HepG2 (cell line): ENCODE results near the gene TMEM129. TPM values are rescaled to one million over a fixed set of nuclear protein-coding genes. Genes with fewer than 3 reads are reported as not detected.

Experiments
- ATAC-seq: fragments of 200-7000 bp; cut with Tn5 transposase; 3 replicates; pipeline ENCODE4 v1.9.1; 2020; ENCODE audit warnings: mild to moderate bottlenecking, moderate library complexity
- BruUV-seq: library from RNA; stranded (reverse); fragments of 400-500 nt; replicated peaks from 2 replicates; lab custom pipeline; 2021; lab: Mats Ljungman, UMichigan
- CTCF ChIA-PET: fragments of 300-600 bp; formaldehyde crosslinking; extraction: SDS; loops from one replicate; lab custom pipeline; 2021; ENCODE audit warnings: low total read pairs, inconsistent platforms, low intra/inter-chr PET ratio; lab: Yijun Ruan, JAX
- POLR2A ChIA-PET: fragments of 350-600 bp; sonication (Branson Sonifier 250); formaldehyde crosslinking; loops from one replicate; lab custom pipeline; 2020; ENCODE audit warnings: antibody characterized with exemption, inconsistent platforms; lab: Yijun Ruan, JAX
- DNase-seq: peaks from one replicate; pipeline ENCODE4 v3.0.0-alpha.2; 2015; ENCODE audit warnings: low spot score
- FAIRE-seq: peaks from 3 replicates; lab custom pipeline; 2011; peaks lifted over from hg19 to GRCh38; lab: Jason Lieb, UNC
- H2AFZ ChIP-seq: one replicate; pipeline ENCODE4 v1.6.1; 2011; ENCODE audit warnings: low read length, inconsistent platforms
- H3K27ac ChIP-seq: fragments of 300-600 bp; 3 replicates; pipeline ENCODE4 v1.8.0; 2011; ENCODE audit warnings: mixed run types, mild to moderate bottlenecking, mixed read lengths, low read length, inconsistent platforms; ENCODE audit not compliant: insufficient read depth; ENCODE audit errors: extremely low read length
- H3K27me3 ChIP-seq, 2 experiments: fragments of 200-600 bp in 1 of 2; 2 replicates in 1 of 2; 3 replicates in 1 of 2; pipeline versions ENCODE4 v1.6.0 to v1.8.0; 2011; ENCODE audit warnings: low read length in 2 of 2, mild to moderate bottlenecking in 2 of 2, moderate library complexity in 2 of 2, inconsistent platforms in 1 of 2; ENCODE audit not compliant: insufficient read depth in 2 of 2, control insufficient read depth in 1 of 2
- H3K36me3 ChIP-seq, 2 experiments: fragments of 200-600 bp in 1 of 2; replicated peaks in 1 of 2; 2 replicates in 1 of 2; 3 replicates in 1 of 2; pipeline versions ENCODE4 v1.5.1 to v1.8.0; 2011; ENCODE audit warnings: low read length in 2 of 2, inconsistent platforms in 1 of 2; ENCODE audit not compliant: insufficient read depth in 2 of 2, control insufficient read depth in 1 of 2
- H3K4me1 ChIP-seq: 2 replicates; pipeline ENCODE4 v1.5.1; 2012; ENCODE audit warnings: low read length, inconsistent platforms; ENCODE audit not compliant: insufficient read depth
- H3K4me2 ChIP-seq: 2 replicates; pipeline ENCODE4 v1.6.0; 2011; ENCODE audit warnings: low read depth, low read length, inconsistent platforms
- H3K4me3 ChIP-seq, 3 experiments: fragments of 200-600 bp in 1 of 3; sonication (generic), shearing (Covaris generic) in 1 of 3; replicated peaks in 1 of 3; 2 replicates each; pipeline ENCODE4 v1.5.1; 2011 to 2016; ENCODE audit warnings: low read length in 3 of 3, inconsistent platforms in 2 of 3, low read depth in 2 of 3, mild to moderate bottlenecking in 2 of 3, control low read depth in 1 of 3, mixed read lengths in 1 of 3; ENCODE audit not compliant: insufficient read depth in 1 of 3
- H3K79me2 ChIP-seq: one replicate; pipeline ENCODE4 v1.6.1; 2011; ENCODE audit warnings: low read length, inconsistent platforms; ENCODE audit not compliant: insufficient read depth
- H3K9ac ChIP-seq: 2 replicates; pipeline ENCODE4 v1.6.0; 2011; ENCODE audit warnings: mild to moderate bottlenecking, low read depth, low read length, inconsistent platforms; ENCODE audit not compliant: insufficient read depth
- H3K9me3 ChIP-seq: 2 replicates; pipeline ENCODE4 v1.5.1; 2012; ENCODE audit warnings: mild to moderate bottlenecking, low read length
- H4K20me1 ChIP-seq: 2 replicates; pipeline ENCODE4 v1.6.0; 2011; ENCODE audit warnings: inconsistent platforms, mild to moderate bottlenecking, low read length, moderate library complexity; ENCODE audit not compliant: insufficient read depth
- AGO1 ChIP-seq: fragments of 200-400 bp; formaldehyde crosslinking; IDR thresholded peaks from 2 replicates; pipeline ENCODE4 v1.6.1; 2017; ENCODE audit warnings: mild to moderate bottlenecking, low read depth, low read length, moderate library complexity; ENCODE audit not compliant: poor library complexity, severe bottlenecking
- AGO2 ChIP-seq: fragments of 200-400 bp; formaldehyde crosslinking; optimal IDR thresholded peaks from 2 replicates; pipeline ENCODE3; 2017; ENCODE audit warnings: mild to moderate bottlenecking, low read depth, low read length, moderate library complexity
- MAFF ChIP-seq: IDR thresholded peaks from 2 replicates; pipeline ENCODE4 v1.6.1; 2011; ENCODE audit warnings: low read depth, low read length, improper control_type of control experiment
- MTA1 ChIP-seq: sonication (generic); formaldehyde crosslinking; IDR thresholded peaks from 2 replicates; pipeline ENCODE4 v1.4.0; 2020; ENCODE audit warnings: missing genetic modification reagents, mild to moderate bottlenecking, borderline replicate concordance
- MYC ChIP-seq: sonication (generic); formaldehyde crosslinking; IDR thresholded peaks from 2 replicates; pipeline ENCODE4 v1.9.0; 2021; ENCODE audit warnings: missing genetic modification reagents, borderline replicate concordance
- ZNF17 ChIP-seq: sonication (generic); formaldehyde crosslinking; IDR thresholded peaks from 2 replicates; pipeline ENCODE4 v1.5.0; 2020; ENCODE audit warnings: mild to moderate bottlenecking, missing genetic modification reagents
- ZNF24 ChIP-seq: fragments of 450-650 bp; IDR thresholded peaks from 2 replicates; pipeline ENCODE4 v1.6.1; 2017; ENCODE audit warnings: antibody characterized with exemption, mild to moderate bottlenecking
- ZNF570 ChIP-seq: sonication (generic); formaldehyde crosslinking; IDR thresholded peaks from 2 replicates; pipeline ENCODE4 v1.4.0; 2020; ENCODE audit warnings: mild to moderate bottlenecking, missing genetic modification reagents, borderline replicate concordance
- ZNF83 ChIP-seq: sonication (generic); formaldehyde crosslinking; IDR thresholded peaks from 2 replicates; pipeline ENCODE4 v1.4.0; 2020; ENCODE audit warnings: missing genetic modification reagents, mild to moderate bottlenecking, borderline replicate concordance
- WGBS: methylation state at CpG from one replicate; pipeline ENCODE4 v1.1.6; 2017; ENCODE audit warnings: low lambda C conversion rate; 5-methylcytosine and 5-hydroxymethylcytosine counted together
- in situ Hi-C: cut with HindIII; loops from 2 replicates; pipeline ENCODE4 v1.10.0; 2017; ENCODE audit warnings: low pct_unique_long_range_greater_than_20kb; ENCODE audit not compliant: extremely low pct_ligation_motif_present
- intact Hi-C: fragments of 100-400 bp; cut with micrococcal nuclease; formaldehyde crosslinking; loops from one replicate; pipeline ENCODE4 v1.10.0; 2022; ENCODE audit not compliant: unreplicated experiment
- polyA plus RNA-seq, 8 experiments: library from polyadenylated mRNA; depleted of rRNA in 3 of 8; stranded (reverse) in 7 of 8; unstranded in 1 of 8; fragments of >200 nt; fragmentation: Illumina TruSeq in 4 of 8; extraction: Trizol in 4 of 8; gene quantifications; 2 replicates each; pipeline versions ENCODE4 v1.2.1 to v1.2.3, GENCODE V29; 2011 to 2016; ENCODE audit warnings: low read depth in 4 of 8, missing spikeins in 1 of 8, mixed read lengths in 1 of 8; ENCODE audit not compliant: insufficient read depth in 1 of 8
- total RNA-seq, 5 experiments: library from RNA; depleted of rRNA; stranded (reverse); fragments of >200 nt; fragmentation: Illumina TruSeq; extraction: Trizol; gene quantifications; 2 replicates each; pipeline ENCODE4 v1.2.3, GENCODE V29; 2016; ENCODE audit warnings: low read depth in 1 of 5
- TF ChIP-seq, protein P1 (sequence below): IDR thresholded peaks from 2 replicates; pipeline ENCODE4 v1.6.1; 2016; ENCODE audit warnings: mild to moderate bottlenecking, missing biosample characterization, missing genetic modification reagents
- TF ChIP-seq, protein P2 (sequence below): sonication (generic); formaldehyde crosslinking; IDR thresholded peaks from 2 replicates; pipeline ENCODE4 v1.4.0; 2020; ENCODE audit warnings: missing genetic modification reagents
- TF ChIP-seq, protein P3 (sequence below): sonication (generic); formaldehyde crosslinking; IDR thresholded peaks from 2 replicates; pipeline ENCODE4 v1.4.0; 2020; ENCODE audit warnings: mild to moderate bottlenecking, missing genetic modification reagents
- TF ChIP-seq, protein P4 (sequence below): sonication (generic); formaldehyde crosslinking; IDR thresholded peaks from 2 replicates; pipeline ENCODE4 v1.9.0; 2021; ENCODE audit warnings: missing genetic modification reagents, mild to moderate bottlenecking, borderline replicate concordance

The TMEM129 gene
- total and polyA plus RNA-seq, 2 of the 13 experiments (the other 11 are each of a cell fraction or from before 2014, with no cell fraction given): 19.0 to 25.8 TPM

- peaks cover 87% of the 10 kb centered on the region for H3K4me1 ChIP-seq
- ATAC-seq (no peak), DNase-seq (no peak), FAIRE-seq (no peak)
- no peaks in the 10 kb centered on the region for H4K20me1 ChIP-seq
- peak overlapping the region; percentile 18; the same call in 1 of the 2 replicates for H3K4me2 ChIP-seq
- H3K27ac ChIP-seq: peak overlapping the region; percentile 83
- peaks cover 2% of the 10 kb centered on the region for H3K79me2 ChIP-seq
- H3K9ac ChIP-seq: no peak overlapping the region
- in situ Hi-C loops: no loop called here
- no TSS peak for BruUV-seq
- H3K9me3 ChIP-seq: no peaks in the 10 kb centered on the region
- ChIA-PET POLR2A (interaction anchor here (0.6 to 34.3 kb wide), 3 partner anchors 18 to 79 kb away, joined by 5 to 1258 read pairs (median 9); partner anchors contain the start of gene FGFR3), CTCF (interaction anchor here (1.4 kb wide), 1 partner anchor 40 kb away, joined by 3 read pairs; no protein-coding TSS in a partner anchor)
- H3K4me3 ChIP-seq: no peak overlapping the region; a peak in 1 of 6 replicates
- H2AFZ ChIP-seq: no peak overlapping the region
- H3K27me3 ChIP-seq: no peaks in the 10 kb centered on the region
- intact Hi-C loops: no loop called here
- WGBS: no CpG with 5 or more reads among the region's 6 CpGs
- no peaks in the 10 kb centered on the region for H3K36me3 ChIP-seq
- TF ChIP-seq ZNF17 (no peak), MYC (no peak), MAFF (no peak), ZNF570 (CRISPR knock-in tag) (no peak), ZNF24 (no peak), MTA1 (CRISPR knock-in tag) (no peak), AGO2 (peak; percentile 39), ZNF83 (CRISPR knock-in tag) (no peak), AGO1 (peak; percentile 20)
- TF ChIP-seq, protein P1, sequence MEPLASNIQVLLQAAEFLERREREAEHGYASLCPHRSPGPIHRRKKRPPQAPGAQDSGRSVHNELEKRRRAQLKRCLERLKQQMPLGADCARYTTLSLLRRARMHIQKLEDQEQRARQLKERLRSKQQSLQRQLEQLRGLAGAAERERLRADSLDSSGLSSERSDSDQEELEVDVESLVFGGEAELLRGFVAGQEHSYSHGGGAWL: no peak
- TF ChIP-seq, protein P2, sequence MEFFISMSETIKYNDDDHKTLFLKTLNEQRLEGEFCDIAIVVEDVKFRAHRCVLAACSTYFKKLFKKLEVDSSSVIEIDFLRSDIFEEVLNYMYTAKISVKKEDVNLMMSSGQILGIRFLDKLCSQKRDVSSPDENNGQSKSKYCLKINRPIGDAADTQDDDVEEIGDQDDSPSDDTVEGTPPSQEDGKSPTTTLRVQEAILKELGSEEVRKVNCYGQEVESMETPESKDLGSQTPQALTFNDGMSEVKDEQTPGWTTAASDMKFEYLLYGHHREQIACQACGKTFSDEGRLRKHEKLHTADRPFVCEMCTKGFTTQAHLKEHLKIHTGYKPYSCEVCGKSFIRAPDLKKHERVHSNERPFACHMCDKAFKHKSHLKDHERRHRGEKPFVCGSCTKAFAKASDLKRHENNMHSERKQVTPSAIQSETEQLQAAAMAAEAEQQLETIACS (CRISPR knock-in tag): no peak
- TF ChIP-seq, protein P3, sequence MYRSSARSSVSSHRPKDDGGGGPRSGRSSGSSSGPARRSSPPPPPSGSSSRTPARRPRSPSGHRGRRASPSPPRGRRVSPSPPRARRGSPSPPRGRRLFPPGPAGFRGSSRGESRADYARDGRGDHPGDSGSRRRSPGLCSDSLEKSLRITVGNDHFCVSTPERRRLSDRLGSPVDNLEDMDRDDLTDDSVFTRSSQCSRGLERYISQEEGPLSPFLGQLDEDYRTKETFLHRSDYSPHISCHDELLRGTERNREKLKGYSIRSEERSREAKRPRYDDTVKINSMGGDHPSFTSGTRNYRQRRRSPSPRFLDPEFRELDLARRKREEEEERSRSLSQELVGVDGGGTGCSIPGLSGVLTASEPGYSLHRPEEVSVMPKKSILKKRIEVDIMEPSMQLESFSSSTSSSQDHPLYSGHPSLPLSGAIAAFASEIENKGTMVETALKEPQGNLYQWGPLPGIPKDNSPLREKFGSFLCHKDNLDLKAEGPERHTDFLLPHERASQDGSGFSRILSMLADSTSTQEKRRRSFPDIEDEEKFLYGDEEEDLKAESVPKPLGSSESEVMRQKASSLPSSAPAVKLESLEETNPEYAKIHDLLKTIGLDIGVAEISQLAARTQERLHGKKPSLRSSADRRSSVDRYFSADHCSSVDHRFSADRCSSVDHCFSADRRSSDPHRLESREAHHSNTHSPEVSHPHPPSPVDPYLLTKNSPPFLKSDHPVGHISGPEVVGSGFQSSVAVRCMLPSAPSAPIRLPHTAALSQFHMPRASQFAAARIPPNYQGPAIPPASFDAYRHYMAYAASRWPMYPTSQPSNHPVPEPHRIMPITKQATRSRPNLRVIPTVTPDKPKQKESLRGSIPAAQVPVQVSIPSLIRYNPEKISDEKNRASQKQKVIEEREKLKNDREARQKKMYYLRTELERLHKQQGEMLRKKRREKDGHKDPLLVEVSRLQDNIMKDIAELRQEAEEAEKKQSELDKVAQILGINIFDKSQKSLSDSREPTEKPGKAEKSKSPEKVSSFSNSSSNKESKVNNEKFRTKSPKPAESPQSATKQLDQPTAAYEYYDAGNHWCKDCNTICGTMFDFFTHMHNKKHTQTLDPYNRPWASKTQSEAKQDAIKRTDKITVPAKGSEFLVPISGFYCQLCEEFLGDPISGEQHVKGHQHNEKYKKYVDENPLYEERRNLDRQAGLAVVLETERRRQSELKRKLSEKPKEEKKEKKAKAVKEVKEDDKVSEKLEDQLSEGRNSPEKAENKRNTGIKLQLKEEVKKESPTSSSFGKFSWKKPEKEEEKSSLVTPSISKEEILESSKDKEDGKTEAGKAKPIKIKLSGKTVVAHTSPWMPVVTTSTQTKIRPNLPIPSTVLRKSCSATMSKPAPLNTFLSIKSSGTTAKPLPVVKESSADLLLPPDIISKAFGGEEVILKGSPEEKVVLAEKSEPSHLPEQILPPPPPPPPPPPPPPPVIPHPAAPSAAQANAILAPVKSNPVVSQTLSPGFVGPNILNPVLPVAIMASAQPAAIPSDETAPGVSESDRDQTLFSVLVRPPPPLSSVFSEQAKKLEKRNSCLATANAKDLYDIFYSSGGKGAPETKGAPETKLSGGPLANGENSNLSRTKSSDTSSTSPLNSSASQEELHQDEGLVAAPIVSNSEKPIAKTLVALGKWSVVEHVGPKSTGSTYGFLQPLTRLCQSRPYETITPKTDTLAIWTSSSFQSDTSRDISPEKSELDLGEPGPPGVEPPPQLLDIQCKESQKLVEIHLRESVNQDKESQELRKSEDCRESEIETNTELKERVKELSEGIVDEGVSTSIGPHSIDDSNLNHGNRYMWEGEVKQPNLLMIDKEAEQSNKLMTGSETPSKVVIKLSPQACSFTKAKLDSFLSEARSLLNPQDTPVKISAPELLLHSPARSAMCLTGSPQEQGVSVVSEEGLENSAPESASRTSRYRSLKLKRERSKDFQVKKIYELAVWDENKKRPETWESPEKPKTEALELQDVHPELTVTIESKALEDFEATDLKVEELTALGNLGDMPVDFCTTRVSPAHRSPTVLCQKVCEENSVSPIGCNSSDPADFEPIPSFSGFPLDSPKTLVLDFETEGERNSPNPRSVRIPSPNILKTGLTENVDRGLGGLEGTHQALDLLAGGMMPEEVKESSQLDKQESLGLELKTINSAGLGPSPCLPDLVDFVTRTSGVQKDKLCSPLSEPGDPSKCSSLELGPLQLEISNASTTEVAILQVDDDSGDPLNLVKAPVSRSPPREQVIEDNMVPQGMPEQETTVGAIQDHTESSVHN (CRISPR knock-in tag): no peak
- TF ChIP-seq, protein P4, sequence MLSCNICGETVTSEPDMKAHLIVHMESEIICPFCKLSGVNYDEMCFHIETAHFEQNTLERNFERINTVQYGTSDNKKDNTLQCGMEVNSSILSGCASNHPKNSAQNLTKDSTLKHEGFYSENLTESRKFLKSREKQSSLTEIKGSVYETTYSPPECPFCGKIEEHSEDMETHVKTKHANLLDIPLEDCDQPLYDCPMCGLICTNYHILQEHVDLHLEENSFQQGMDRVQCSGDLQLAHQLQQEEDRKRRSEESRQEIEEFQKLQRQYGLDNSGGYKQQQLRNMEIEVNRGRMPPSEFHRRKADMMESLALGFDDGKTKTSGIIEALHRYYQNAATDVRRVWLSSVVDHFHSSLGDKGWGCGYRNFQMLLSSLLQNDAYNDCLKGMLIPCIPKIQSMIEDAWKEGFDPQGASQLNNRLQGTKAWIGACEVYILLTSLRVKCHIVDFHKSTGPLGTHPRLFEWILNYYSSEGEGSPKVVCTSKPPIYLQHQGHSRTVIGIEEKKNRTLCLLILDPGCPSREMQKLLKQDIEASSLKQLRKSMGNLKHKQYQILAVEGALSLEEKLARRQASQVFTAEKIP: no peak
Observed at GRCh38 chr4:1769692-1770091, 48.6 kb upstream of the TMEM129 start.
